BJ (cell line): ENCODE measurements around the gene SAFB. TPM values are rescaled to one million over a fixed set of nuclear protein-coding genes. Genes with fewer than 3 reads are reported as not detected.

Source experiments
- CTCF ChIA-PET: fragments of 350-600 bp; formaldehyde crosslinking; extraction: SDS; loops from one replicate; lab custom pipeline; 2021; ENCODE audit warnings: antibody characterized with exemption, inconsistent platforms; lab: Yijun Ruan, JAX
- POLR2A ChIA-PET: fragments of 300-600 bp; sonication (Branson Sonifier 250); formaldehyde crosslinking; extraction: SDS; loops from one replicate; lab custom pipeline; 2021; ENCODE audit warnings: antibody characterized with exemption; lab: Charles Lee
- DNase-seq: peaks from one replicate; pipeline ENCODE4 v3.0.0-alpha.2; 2011; ENCODE audit warnings: low read depth
- H3K27me3 ChIP-seq: 2 replicates; pipeline ENCODE4 v1.6.0; 2011; ENCODE audit warnings: low read length; ENCODE audit not compliant: control insufficient read depth, insufficient read depth
- H3K36me3 ChIP-seq: 2 replicates; pipeline ENCODE4 v1.5.1; 2011; ENCODE audit warnings: low read length; ENCODE audit not compliant: control insufficient read depth, insufficient read depth
- H3K4me3 ChIP-seq: 2 replicates; pipeline ENCODE4 v1.5.1; 2011; ENCODE audit warnings: low read depth, mild to moderate bottlenecking, control low read depth, low read length
- CTCF ChIP-seq: IDR thresholded peaks from 2 replicates; pipeline ENCODE4 v1.5.1; 2011; ENCODE audit warnings: low read depth, mild to moderate bottlenecking, control low read depth, inconsistent platforms, low read length, moderate library complexity; ENCODE audit not compliant: insufficient read depth
- polyA plus RNA-seq: library from polyadenylated mRNA; depleted of rRNA; stranded (reverse); fragments of >200 nt; gene quantifications from 2 replicates; pipeline ENCODE4 v1.2.3, GENCODE V29; 2011

SAFB gene
- polyA plus RNA-seq, 1 experiment = 20.8 TPM

GRCh38 chr19:5694956-5695648, 72.2 kb downstream of the SAFB start:
- ChIA-PET POLR2A (no interaction called here), CTCF (no interaction called here)
- no peaks in the 10 kb centered on the region for H3K27me3 ChIP-seq
- DNase-seq = no peak
- no peak for TF ChIP-seq CTCF
- H3K4me3 ChIP-seq = no peak overlapping the region
- H3K36me3 ChIP-seq = peaks cover 71% of the 10 kb centered on the region

GRCh38 chr19:5695649-5696195, 72.8 kb downstream of the SAFB start:
- DNase-seq = no peak
- no peak for TF ChIP-seq CTCF
- peaks cover 74% of the 10 kb centered on the region for H3K36me3 ChIP-seq
- ChIA-PET POLR2A (no interaction called here), CTCF (no interaction called here)
- H3K27me3 ChIP-seq = no peaks in the 10 kb centered on the region
- no peak overlapping the region for H3K4me3 ChIP-seq

- Histone ChIP-seq H3K4me3 (no peak overlapping the region), H3K27me3 (no peaks in the 10 kb centered on the region), H3K36me3 (peaks cover 71% of the 10 kb centered on the region)
- TF ChIP-seq CTCF = no peak
- POLR2A ChIA-PET = no interaction called here
- no peak for DNase-seq
- CTCF ChIA-PET = no interaction called here
Measured at GRCh38 chr19:5696196-5697021, 73.5 kb downstream of the SAFB start.

DNA sequence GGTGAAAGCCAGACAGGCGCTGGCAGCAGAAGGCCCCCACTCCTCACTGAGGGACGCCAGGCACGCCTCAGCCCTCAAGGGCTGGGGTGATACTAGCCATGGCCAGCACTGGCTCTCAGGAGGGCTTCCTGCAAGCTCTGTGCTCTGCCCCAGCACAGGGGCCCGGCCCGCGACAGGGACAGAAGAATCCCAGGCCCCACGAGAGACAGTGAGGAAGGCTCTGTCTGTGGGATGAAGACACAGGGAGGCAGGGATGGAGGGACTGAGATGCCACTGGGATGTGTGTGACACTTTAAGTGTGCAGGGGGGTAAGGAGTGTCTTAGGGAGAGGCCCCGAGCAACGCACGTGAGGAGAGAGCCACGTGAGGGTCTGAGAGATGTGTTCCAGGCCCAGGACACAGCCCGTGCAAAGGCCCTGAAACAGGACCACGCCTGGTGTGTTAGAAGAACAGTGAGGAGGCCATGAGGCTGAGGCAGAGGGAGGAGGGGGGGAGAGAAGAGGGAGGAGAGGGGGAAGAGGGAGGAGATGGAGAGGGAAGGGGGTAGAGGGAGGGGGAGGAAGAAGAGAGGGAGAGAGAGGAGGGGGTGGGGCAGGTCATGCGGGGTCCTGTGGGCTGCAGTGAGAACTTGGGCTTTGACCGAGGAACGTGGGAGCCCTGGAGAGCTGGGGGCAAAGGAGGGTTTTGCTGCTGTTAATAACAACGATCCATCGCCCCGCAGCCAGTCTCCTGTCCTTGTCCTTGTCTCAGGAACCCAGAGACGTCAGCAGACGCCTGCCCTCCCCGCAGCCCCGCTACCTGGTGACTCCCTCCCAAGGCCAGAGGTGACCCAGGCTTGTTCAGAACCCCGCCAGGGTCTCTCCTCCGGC, 74.4 kb downstream of the SAFB start:
- POLR2A ChIA-PET = no interaction called here
- Histone ChIP-seq H3K4me3 (no peak overlapping the region), H3K27me3 (no peaks in the 10 kb centered on the region), H3K36me3 (peaks cover 63% of the 10 kb centered on the region)
- CTCF ChIA-PET = no interaction called here
- TF ChIP-seq CTCF = no peak
- DNase-seq = no peak
